GM19463 (cell line): ENCODE data around the gene ASCC3.

Experiments used
- ATAC-seq: cut with Tn5 transposase; IDR thresholded peaks from one replicate; pipeline ENCODE4 v1.9.1; 2021; ENCODE audit warnings: mild to moderate bottlenecking, moderate library complexity; ENCODE audit not compliant: unreplicated experiment

ASCC3 gene

GRCh38 chr6:100731411-100731810, 149.7 kb downstream of the ASCC3 start:
- no peak for ATAC-seq

- no peak for ATAC-seq
These were observed 150.8 kb downstream of the ASCC3 start for GRCh38 chr6:100730001-100730980.

- ATAC-seq, result no peak
These were observed 154.5 kb downstream of the ASCC3 start for GRCh38 chr6:100726666-100727065.

GRCh38 chr6:100724696-100725095, 156.4 kb downstream of the ASCC3 start:
- ATAC-seq, result no peak

- no peak for ATAC-seq
These were observed 156.9 kb downstream of the ASCC3 start for GRCh38 chr6:100724222-100724621.

GRCh38 chr6:100721256-100721655, 159.9 kb downstream of the ASCC3 start:
- no peak for ATAC-seq

GRCh38 chr6:100719883-100720682, 161.0 kb downstream of the ASCC3 start:
- ATAC-seq, result peak; percentile 47

- ATAC-seq, result no peak
These were observed 168.1 kb downstream of the ASCC3 start for GRCh38 chr6:100712997-100713396.

GRCh38 chr6:100706491-100706890, 174.6 kb downstream of the ASCC3 start:
- ATAC-seq, result no peak

- ATAC-seq, result no peak
These were observed 176.2 kb downstream of the ASCC3 start for GRCh38 chr6:100704961-100705360.

- no peak for ATAC-seq
These were observed 179.4 kb downstream of the ASCC3 start for GRCh38 chr6:100701728-100702127.

GRCh38 chr6:100700009-100700408, 181.1 kb downstream of the ASCC3 start:
- no peak for ATAC-seq

- ATAC-seq, result no peak
These were observed 185.7 kb downstream of the ASCC3 start for GRCh38 chr6:100695445-100695844.

- peak; percentile 59 for ATAC-seq
These were observed 187.7 kb downstream of the ASCC3 start for GRCh38 chr6:100693249-100693927.

- ATAC-seq, result no peak
These were observed 189.2 kb downstream of the ASCC3 start for GRCh38 chr6:100691972-100692371.

- no peak for ATAC-seq
These were observed 194.9 kb downstream of the ASCC3 start for GRCh38 chr6:100686216-100686615.

- ATAC-seq, result no peak
These were observed 195.4 kb downstream of the ASCC3 start for GRCh38 chr6:100685747-100686146.

GRCh38 chr6:100680163-100680562, 201.0 kb downstream of the ASCC3 start:
- ATAC-seq, result no peak

- no peak for ATAC-seq
These were observed 203.1 kb downstream of the ASCC3 start for GRCh38 chr6:100678027-100678426.

GRCh38 chr6:100677240-100677639, 203.9 kb downstream of the ASCC3 start:
- ATAC-seq, result no peak

GRCh38 chr6:100673641-100674040, 207.5 kb downstream of the ASCC3 start:
- no peak for ATAC-seq
